ENCODE results near the gene LGALS3BP.
A peak's percentile ranks its signal among the peaks of the same experiment; 100 is the strongest.

LGALS3BP gene

GRCh38 chr17:78999056-78999768 lies 19.5 kb upstream of the LGALS3BP start:
- no peak for DNase-seq (ENCODE audit: low spot score)

DNA sequence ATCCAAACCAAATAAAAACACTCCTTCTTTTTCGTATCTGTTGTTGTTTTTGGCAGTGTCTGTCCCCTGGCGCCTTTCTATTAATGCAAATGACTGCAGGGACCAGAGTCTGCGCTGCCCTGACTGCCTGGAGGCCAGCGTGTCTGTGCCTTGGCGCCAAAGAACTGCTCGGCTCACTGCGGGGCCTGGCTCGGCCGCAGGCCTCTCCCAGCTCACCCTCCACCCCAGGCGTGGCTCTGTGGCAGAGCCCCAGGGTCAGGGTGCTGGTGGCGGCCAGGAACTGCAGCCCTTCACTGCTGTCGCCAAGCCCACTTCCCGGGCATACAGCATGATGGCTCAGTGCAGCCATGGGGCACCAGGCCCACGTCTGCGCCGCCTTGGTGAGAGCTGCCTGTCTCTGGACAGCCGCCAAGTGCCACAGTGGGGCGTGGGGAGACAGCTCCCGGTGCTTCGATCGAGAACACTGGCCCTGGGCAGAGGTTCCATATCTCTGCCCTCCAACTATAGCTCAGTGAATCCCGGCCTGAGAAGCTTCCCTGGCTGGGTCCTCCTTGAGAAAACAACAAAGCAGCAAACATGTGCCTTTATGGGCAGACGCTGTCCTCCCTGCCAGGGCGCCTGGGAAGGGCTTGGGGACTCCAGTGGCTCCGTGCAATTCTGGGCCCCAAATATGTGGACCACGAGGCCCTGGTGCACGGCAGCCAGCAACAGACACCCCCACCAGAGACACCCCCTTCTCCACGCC lies 18.8 kb upstream of the LGALS3BP start:
- DNase-seq (ENCODE audit: low spot score) = no peak

DNA sequence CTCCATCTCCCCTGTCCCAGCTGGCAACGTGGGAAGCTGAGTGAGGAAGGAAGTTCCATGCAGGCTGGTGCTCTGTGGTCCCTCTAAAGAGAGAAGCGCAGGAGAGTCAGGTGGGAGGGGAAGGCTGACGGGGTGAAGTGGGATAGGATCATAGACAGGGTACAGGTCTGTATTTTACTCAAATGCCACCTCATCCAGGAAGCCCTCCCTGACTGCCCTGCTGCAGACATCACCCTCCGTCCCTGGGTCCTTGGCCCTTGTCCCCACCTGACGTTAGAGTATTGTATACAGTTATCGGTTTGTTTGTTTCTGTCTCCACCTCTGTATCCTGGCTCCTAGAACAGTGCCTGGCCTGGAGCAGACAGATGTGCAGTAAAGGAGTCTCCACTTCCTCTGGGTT lies 18.2 kb upstream of the LGALS3BP start:
- no peak for DNase-seq (ENCODE audit: low spot score)

DNA sequence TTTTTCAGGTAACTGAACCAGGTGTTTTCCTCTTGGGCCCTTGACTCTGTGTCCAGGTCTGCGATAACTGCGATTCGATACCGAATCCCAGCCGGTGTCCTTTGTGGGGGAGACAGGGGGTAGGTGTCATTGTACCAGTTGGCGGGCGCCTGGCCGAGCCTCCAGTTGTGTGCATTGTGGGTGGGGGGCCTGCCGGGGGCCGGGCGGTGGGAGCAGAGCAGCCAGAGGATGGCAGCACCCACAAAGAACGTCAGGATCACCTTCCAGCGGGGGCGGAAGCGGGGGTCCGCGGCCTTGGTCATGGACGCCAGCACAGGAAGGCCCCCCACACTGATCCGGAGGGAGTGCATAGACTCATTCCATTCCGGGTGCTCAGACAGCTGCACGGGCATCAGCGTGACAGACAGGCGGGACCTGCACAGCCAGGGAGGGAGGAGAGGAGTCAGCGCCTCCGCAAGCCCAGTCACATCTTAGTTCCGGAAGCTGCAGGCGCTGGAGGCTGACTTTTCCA lies 17.6 kb upstream of the LGALS3BP start:
- no peak for DNase-seq (ENCODE audit: low spot score)

GRCh38 chr17:78996781-78997201 lies 17.1 kb upstream of the LGALS3BP start:
- DNase-seq (ENCODE audit: low spot score) = no peak

DNA sequence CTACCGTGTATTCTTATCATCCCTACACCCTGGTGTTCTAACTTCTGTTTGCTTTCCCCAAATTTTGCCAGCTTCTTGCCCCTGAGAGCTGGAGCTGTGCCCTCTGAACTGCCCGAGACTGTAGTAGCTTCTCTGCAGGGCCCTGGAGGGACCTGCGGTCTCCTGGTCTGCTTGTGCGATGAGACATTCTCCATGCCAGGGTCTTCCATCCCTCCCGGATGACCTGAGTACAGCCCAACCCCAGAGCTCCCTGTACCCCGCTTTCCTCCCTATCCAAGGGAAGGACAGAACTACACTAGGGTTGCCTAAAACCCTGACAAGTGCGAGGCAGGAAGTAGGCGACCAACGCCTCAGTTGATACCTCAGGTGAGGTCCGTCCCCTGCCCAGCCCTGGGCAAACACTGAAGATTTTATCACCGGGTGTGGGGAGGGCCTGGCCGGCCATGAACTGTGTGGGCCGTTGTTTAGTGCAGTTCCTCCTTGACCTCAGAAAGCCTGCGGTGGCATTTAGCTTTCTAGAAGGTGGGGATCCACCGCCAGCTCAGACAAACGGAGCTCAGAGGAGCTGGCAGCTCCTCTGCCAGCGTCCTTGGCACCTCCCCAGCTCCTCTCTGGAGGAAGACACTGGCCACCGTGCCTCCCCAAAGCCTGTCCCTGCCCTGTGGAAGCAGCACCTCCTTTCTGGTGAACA lies 16.2 kb upstream of the LGALS3BP start:
- DNase-seq (ENCODE audit: low spot score) = no peak

DNA sequence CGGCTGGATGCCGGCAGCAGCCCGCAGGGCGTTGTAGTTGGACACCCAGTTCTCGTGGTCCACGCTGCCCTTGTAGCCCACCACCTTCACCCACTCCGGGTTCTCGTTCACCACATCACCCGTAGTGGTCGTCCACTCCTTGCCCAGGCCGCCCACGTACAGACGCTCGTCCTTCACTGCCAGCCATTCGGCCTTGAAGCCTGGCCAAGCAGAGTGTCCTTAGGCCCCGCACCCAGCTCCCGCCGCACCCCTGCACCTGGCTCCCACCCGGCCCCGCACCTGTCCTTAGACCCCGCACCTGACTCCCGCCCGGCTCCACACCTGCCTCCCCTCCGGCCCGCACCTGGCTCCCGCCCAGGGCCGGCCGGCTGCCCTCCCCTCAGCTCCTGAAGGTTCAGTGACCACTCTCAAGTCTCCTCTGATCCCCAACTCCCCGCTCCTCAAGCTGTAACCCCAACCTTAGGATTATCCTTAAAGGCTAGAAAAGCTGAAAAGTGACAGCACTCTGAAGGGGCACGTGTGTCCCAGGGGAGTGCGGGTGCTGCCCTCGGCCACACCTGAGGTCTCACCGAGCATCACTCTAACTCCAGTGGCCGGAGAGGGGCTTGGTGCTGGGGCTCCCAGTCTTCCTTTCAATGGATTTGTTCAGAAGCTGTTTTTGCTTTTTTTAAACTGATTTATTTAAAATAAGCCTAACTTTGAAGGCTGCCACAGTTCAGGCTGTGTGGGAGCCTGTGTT lies 15.5 kb upstream of the LGALS3BP start:
- DNase-seq (ENCODE audit: low spot score) = no peak

GRCh38 chr17:78993981-78994671 lies 14.4 kb upstream of the LGALS3BP start:
- DNase-seq (ENCODE audit: low spot score) = no peak

DNA sequence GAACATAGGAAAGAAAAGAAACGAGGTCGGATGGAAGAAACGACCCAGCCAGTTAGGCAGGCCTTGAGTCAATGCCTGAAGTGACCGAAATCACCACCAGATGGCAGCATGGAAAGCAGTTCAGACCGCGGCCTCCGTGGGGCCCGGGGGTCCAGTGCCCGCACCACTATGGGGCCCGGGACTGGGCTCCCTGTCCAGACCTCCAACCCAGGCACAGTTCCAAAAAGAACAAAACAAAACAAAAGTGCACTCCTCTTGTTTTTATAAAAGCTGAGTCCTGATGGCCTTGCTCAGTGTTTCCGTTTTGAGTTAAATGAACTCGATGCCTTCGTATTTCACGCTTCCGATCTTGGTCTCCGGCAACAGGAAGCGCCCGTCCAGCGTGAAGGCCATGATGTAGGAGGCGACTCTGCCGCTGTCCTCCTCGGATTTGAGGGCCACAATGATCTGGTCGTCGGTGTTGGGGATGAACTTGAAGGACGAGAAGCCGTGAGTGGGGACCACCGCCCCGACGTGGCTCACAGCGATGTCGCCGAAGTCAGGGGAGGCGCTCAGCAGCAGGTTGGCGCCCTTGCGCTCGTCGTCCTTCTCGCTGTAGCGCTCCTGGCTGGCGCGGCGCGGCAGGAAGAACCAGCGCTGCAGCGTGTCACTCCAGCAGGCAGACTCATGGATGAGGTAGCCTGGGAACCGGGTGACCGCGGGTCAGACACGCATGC lies 13.7 kb upstream of the LGALS3BP start:
- peak; percentile 40 for DNase-seq (ENCODE audit: low spot score)

DNA sequence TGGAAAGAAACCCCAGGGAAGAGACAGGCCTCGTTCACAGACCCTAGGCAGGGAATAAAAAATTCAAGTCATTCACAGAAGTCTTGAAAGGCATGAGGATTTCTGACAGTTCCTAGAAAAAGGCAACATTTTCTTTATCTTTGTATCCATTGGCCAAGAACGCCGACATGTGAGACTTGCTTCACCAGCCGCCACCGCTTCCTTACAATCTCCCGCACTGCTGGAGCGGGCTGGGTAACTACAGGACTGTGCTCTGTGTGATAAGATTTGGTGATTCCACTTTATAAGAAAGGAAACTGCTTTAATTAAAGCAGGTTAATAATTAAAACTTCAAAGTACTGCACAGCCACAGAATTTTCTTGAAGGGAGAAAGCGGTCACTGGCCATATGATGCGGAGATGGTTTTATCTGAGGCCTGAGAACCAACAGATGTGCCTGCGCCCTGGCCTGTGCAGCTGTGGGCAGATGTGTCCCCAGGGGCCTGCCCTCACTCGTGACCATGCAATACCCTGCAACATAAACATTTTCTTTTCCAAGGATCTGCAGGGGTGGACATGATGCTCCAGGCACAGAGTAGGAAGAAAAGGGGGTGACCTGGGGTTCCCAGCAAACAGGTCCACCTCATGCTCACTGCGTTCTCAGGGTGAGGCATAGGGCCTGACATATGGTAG lies 13.0 kb upstream of the LGALS3BP start:
- DNase-seq (ENCODE audit: low spot score) = no peak

- no peak for DNase-seq (ENCODE audit: low spot score)
These were observed 12.3 kb upstream of the LGALS3BP start for GRCh38 chr17:78991906-78992532.

DNA sequence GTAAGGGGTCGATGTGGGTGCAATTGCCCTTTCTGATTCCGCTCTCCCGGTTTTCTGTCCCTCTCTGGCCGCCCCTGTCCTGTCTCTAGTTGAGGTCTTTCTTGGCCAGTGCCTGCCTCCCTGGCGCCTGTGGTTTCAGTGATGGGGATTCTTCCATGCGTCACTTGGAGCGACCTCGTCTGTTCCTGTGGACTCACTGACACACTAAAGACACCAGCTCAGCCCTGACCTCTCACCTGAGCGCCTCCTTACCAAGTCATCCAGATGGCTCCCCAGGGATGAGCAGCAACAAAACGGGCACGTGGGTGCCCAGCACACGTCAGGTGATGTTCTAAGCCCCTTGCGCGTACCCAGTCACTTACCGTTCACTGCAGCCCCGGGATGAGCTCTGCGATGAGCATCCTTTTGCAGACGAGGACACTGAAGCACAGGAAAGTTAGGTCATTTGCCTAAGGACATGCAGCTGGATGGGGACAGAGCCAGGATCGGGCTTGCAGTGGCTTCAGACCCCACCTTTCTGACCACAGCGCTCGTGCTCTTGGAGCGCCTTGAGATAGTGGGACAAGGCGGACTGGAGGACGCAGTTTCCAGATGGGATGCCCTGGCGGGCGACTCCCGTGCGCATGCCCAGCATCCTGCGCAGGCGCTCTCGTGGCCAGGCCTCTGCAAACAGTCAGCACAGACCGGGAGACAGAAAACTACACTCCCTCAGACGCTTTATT lies 11.5 kb upstream of the LGALS3BP start:
- no peak for DNase-seq (ENCODE audit: low spot score)

DNA sequence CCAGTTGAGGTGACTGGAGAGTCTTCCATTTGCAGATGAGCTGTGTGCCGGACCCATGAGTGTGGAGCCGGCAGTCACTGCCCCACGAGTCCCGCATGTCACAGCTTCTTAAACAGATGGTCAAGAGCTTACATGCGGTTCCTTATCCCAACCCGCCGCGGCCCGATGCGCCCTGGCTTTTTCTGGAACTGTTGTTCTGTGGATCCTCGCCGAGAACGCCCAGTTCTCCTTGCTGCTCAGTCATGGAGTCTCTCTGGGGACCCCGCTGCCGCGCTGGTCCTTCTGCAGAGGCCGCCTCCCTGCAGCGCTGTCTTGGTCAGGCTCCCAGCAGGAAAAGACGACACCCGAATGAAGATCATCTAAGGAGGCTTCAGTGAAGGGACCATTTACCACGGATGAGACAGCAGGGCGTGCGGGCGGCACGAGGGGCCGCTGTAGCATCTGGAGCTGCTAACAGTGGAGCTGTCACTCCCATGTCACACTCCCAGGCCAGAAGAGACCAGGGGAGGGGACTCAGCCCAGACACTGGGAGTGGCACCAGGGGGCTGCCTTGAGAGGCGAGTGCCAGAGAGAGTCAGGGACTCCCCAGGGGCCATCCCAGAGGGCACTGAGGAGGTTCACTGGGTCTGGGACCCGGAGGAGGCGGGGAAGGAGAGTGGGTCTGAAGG lies 10.8 kb upstream of the LGALS3BP start:
- DNase-seq (ENCODE audit: low spot score) = no peak

DNA sequence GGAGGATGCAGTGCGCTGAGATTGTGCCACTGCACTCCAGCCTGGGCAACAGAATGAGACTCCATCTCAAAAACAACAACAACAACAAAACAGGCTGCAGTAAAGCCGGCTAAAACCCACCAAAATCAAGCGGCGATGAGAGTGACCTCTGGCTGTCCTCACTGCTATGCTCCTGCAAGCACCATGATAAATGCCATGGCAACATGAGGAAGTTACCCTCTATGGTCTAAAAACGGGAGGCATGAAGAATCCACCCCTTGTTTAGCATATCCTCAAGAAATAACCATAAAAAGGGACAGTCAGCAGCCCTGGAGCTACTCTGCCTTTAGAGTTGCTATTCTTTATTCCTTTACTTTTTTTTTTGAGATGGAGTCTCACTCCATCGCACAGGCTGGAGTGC lies 8.4 kb upstream of the LGALS3BP start:
- DNase-seq (ENCODE audit: low spot score) = no peak

- DNase-seq (ENCODE audit: low spot score) = no peak
These were observed 7.1 kb upstream of the LGALS3BP start for GRCh38 chr17:78986649-78987328.

GRCh38 chr17:78986048-78986648 lies 6.4 kb upstream of the LGALS3BP start:
- peak; percentile 13 for DNase-seq (ENCODE audit: low spot score)

- DNase-seq (ENCODE audit: low spot score) = no peak
These were observed 5.7 kb upstream of the LGALS3BP start for GRCh38 chr17:78985395-78985794.
